Thyroid gland (tissue), 4 donors: ENCODE results near the gene DNAH10. TPM values are rescaled to one million over a fixed set of nuclear protein-coding genes. Genes with fewer than 3 reads are reported as not detected.

ENCODE experiments used
- DNase-seq, 2 donors: peaks; one replicate each; pipeline ENCODE4 v3.0.0-alpha.2; 2019
- H3K27ac ChIP-seq, 3 donors: fragments of 200-600 bp; sonication (generic); 1 replicate in 2 of 3; 2 replicates in 1 of 3; pipeline ENCODE4 v1.5.1; 2016 to 2019; ENCODE audit warnings: mild to moderate bottlenecking in 1 of 3, moderate library complexity in 1 of 3
- H3K27me3 ChIP-seq: fragments of 200-600 bp; sonication (generic); one replicate; pipeline ENCODE4 v1.5.1; 2019
- H3K36me3 ChIP-seq, 2 donors: fragments of 200-600 bp; sonication (generic); one replicate each; pipeline ENCODE4 v1.5.1; 2016 to 2019
- H3K4me1 ChIP-seq, 2 donors: fragments of 200-600 bp; sonication (generic); one replicate each; pipeline ENCODE4 v1.5.1; 2017 to 2019
- H3K4me3 ChIP-seq, 3 donors: fragments of 200-600 bp; sonication (generic); replicated peaks in 1 of 3; 1 replicate in 2 of 3; 2 replicates in 1 of 3; pipeline ENCODE4 v1.5.1; 2016; ENCODE audit warnings: mild to moderate bottlenecking in 1 of 3
- H3K9me3 ChIP-seq: fragments of 200-600 bp; sonication (generic); one replicate; pipeline ENCODE4 v1.5.1; 2017
- POLR2A ChIP-seq, 2 donors: fragments of 450-650 bp; IDR thresholded peaks; one replicate each; pipeline ENCODE4 v1.6.1; 2017; ENCODE audit warnings: antibody characterized with exemption in 2 of 2, mild to moderate bottlenecking in 2 of 2, moderate library complexity in 1 of 2
- WGBS, 2 donors: methylation state at CpG; one replicate each; pipeline ENCODE4 v1.1.5; 2017; 5-methylcytosine and 5-hydroxymethylcytosine counted together
- intact Hi-C: fragments of 100-400 bp; cut with DNase I; formaldehyde crosslinking; loops from one replicate; pipeline ENCODE4 v1.15.1; 2023
- total RNA-seq, 4 donors: library from RNA; depleted of rRNA; stranded (reverse); fragments of >200 nt; gene quantifications; one replicate each; pipeline ENCODE4 v1.2.3, GENCODE V29; 2016
- TF ChIP-seq, protein P1 (sequence below), 6 experiments: fragments of 200-600 bp in 3 of 6; fragments of 450-650 bp in 3 of 6; sonication (generic) in 3 of 6; IDR thresholded peaks; one replicate each; pipeline ENCODE4 v1.5.1; 2016 to 2019; ENCODE audit warnings: antibody characterized with exemption in 6 of 6, mild to moderate bottlenecking in 2 of 6, inconsistent platforms in 1 of 6, moderate library complexity in 1 of 6

DNAH10 gene
- total RNA-seq, 4 donors from 2014 or later = 0.10 to 0.33 (median 0.27) TPM; not detected in 1

DNA sequence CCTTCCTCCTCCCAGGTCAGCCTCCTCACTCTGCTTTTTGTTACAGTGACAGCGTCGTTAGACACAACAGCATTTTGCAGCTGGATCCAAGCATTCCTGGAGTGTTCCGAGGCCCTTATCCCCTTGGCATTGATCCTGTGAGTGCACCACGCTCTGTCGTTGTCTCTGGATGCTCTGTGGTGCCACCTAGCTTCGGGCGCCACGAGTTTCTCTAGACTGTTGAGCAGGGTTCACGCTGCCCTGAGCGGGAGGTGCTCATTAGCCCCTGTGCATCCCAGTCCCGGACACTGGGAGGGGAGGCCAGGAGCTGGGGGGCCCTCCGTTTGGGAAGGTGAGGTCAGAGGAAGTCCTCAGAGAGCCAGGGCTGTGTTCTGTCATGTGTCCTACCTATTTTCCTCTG is 17.3 kb upstream of the DNAH10 start:
- no peaks in the 10 kb centered on the region for H3K4me1 ChIP-seq
- WGBS, 2 donors = 79 to 83% methylated on average over 5 to 12 of the region's 12 CpGs
- no peak for TF ChIP-seq POLR2A (IDR thresholded peaks at IDR 0.05)
- TF ChIP-seq, protein P1, sequence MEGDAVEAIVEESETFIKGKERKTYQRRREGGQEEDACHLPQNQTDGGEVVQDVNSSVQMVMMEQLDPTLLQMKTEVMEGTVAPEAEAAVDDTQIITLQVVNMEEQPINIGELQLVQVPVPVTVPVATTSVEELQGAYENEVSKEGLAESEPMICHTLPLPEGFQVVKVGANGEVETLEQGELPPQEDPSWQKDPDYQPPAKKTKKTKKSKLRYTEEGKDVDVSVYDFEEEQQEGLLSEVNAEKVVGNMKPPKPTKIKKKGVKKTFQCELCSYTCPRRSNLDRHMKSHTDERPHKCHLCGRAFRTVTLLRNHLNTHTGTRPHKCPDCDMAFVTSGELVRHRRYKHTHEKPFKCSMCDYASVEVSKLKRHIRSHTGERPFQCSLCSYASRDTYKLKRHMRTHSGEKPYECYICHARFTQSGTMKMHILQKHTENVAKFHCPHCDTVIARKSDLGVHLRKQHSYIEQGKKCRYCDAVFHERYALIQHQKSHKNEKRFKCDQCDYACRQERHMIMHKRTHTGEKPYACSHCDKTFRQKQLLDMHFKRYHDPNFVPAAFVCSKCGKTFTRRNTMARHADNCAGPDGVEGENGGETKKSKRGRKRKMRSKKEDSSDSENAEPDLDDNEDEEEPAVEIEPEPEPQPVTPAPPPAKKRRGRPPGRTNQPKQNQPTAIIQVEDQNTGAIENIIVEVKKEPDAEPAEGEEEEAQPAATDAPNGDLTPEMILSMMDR (IDR thresholded peaks at IDR 0.05) = no peak
- H3K36me3 ChIP-seq = peaks cover 40 to 45% of the 10 kb centered on the region in 2 donors
- intact Hi-C loops = no loop called here
- H3K4me3 ChIP-seq = no peak overlapping the region
- DNase-seq = no peak
- H3K27ac ChIP-seq = no peak overlapping the region
- no peaks in the 10 kb centered on the region for H3K9me3 ChIP-seq
- H3K27me3 ChIP-seq = no peaks in the 10 kb centered on the region

DNA sequence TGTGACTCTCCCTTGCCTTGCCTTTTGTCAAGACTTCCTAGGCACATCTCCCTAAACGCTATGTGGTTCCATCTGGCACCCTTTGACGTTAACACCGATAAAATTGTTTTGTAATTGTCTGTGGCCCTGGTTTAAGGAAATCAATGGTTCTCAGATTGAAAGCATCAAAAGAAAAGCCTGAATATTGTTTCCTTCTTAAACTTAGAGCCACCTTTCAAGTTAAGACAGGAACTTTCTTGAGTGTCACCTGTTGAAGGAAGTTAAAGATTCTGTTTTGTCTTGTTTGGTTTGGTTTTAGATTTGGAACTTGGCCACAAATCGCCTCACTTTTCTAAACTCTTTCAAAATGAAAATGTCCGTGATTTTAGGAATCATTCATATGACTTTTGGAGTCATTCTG is 14.8 kb upstream of the DNAH10 start:
- Histone ChIP-seq H3K36me3 (peaks cover 24 to 54% of the 10 kb centered on the region in 2 donors), H3K27ac (no peak overlapping the region), H3K4me3 (no peak overlapping the region), H3K27me3 (no peaks in the 10 kb centered on the region), H3K4me1 (no peaks in the 10 kb centered on the region), H3K9me3 (no peaks in the 10 kb centered on the region)
- no peak for TF ChIP-seq POLR2A (IDR thresholded peaks at IDR 0.05)
- TF ChIP-seq, protein P1 (IDR thresholded peaks at IDR 0.05) = no peak
- DNase-seq = no peak
- 86 to 95% methylated on average over 5 of the region's 5 CpGs for WGBS, 2 donors
- intact Hi-C loops = no loop called here

DNA sequence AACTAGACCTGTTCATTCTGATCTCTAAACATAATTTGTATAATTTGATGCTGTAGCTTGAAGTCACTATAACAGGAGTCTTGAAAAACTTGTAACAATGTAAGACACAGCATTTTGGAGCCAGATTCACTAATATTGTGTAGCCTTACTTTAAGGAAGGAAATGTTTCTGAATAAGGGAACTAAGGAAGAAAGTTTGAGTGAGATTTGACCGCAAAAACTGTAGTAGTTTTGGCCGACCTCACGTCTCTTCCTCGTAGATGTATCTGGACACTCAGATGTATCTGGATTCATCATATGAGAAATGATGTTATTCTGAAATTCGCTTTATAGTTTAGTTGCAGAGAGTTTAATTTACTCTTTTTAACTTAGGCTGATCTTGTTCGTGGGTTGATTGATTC is 13.9 kb upstream of the DNAH10 start:
- DNase-seq = no peak
- intact Hi-C loops = no loop called here
- H3K4me1 ChIP-seq = no peaks in the 10 kb centered on the region
- TF ChIP-seq, protein P1 (IDR thresholded peaks at IDR 0.05) = no peak
- no peak for TF ChIP-seq POLR2A (IDR thresholded peaks at IDR 0.05)
- no peak overlapping the region for H3K4me3 ChIP-seq
- H3K27me3 ChIP-seq = no peaks in the 10 kb centered on the region
- 87 to 89% methylated on average over 6 of the region's 6 CpGs for WGBS, 2 donors
- peaks cover 22 to 53% of the 10 kb centered on the region in 2 donors for H3K36me3 ChIP-seq
- H3K9me3 ChIP-seq = no peaks in the 10 kb centered on the region
- no peak overlapping the region for H3K27ac ChIP-seq

DNA sequence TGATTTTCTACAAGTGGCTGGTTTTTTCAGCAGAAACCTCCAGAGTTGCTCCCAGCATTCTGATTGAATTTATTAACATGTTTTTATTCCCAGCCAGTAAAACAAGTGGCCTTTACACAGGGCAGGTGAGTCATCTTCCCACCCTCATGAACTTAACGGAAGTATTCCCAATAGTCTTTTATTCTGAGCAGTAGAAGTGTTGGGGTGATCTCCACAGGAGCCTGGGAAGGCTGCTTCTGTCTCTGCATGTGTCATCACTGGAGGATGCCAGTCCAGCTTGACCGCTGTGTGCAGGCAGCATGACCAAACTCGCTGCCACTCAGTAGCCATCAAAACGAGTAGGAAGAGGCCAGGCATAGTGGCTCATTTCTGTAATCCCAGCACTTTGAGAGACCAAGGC is 13.4 kb upstream of the DNAH10 start:
- no peak for DNase-seq
- Histone ChIP-seq H3K27me3 (no peaks in the 10 kb centered on the region), H3K9me3 (no peaks in the 10 kb centered on the region), H3K4me1 (no peaks in the 10 kb centered on the region), H3K4me3 (no peak overlapping the region), H3K27ac (no peak overlapping the region), H3K36me3 (peaks cover 22 to 52% of the 10 kb centered on the region in 2 donors)
- WGBS, 2 donors = 83 to 92% methylated on average over 3 to 4 of the region's 4 CpGs
- intact Hi-C loops = no loop called here
- TF ChIP-seq, protein P1 (IDR thresholded peaks at IDR 0.05) = no peak
- no peak for TF ChIP-seq POLR2A (IDR thresholded peaks at IDR 0.05)

DNA sequence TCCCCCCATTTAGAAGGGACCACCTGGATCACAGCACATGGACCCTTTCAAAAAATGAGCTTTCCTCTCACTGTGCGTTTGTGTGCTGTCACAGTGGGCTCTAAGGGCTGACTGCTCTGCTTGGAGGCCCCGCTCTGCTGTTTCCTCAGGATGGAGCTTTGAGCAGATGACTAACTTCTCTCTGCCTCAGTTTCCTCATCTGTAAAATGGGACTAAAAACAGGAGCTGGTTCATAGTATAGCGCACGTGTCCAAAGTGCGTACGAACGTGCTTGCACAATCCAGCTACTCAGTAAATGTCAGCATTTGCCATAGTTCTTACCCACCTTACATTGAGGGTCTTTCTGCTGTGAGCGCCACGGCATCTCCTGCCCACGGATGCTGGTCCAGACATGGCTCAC is 12.7 kb upstream of the DNAH10 start:
- peaks cover 25 to 49% of the 10 kb centered on the region in 2 donors for H3K36me3 ChIP-seq
- intact Hi-C loops = no loop called here

More for the DNA sequence above, 12.7 kb upstream of the DNAH10 start:
- DNase-seq = no peak
- TF ChIP-seq, protein P1 (IDR thresholded peaks at IDR 0.05) = no peak
- TF ChIP-seq POLR2A (IDR thresholded peaks at IDR 0.05) = no peak
- H3K27ac ChIP-seq = no peak overlapping the region
- H3K4me3 ChIP-seq = no peak overlapping the region
- H3K27me3 ChIP-seq = no peaks in the 10 kb centered on the region
- H3K4me1 ChIP-seq = no peaks in the 10 kb centered on the region
- no peaks in the 10 kb centered on the region for H3K9me3 ChIP-seq
- WGBS, 2 donors = 97 to 98% methylated on average over 9 to 10 of the region's 10 CpGs
